HG03439 (cell line): Measurements from ENCODE around the gene ACOD1.
"Not testable (repeated sequence)": the region's sequence is repeated elsewhere in the genome, so short reads cannot be mapped to it uniquely, and the experiment has no call there.

Experiments
- ATAC-seq: cut with Tn5 transposase; IDR thresholded peaks from one replicate; pipeline ENCODE4 v1.9.1; 2021; ENCODE audit warnings: mild to moderate bottlenecking, moderate library complexity; ENCODE audit not compliant: unreplicated experiment

ACOD1 gene

GRCh38 chr13:76950101-76950500 is 1.8 kb downstream of the ACOD1 start:
- ATAC-seq: no peak

DNA sequence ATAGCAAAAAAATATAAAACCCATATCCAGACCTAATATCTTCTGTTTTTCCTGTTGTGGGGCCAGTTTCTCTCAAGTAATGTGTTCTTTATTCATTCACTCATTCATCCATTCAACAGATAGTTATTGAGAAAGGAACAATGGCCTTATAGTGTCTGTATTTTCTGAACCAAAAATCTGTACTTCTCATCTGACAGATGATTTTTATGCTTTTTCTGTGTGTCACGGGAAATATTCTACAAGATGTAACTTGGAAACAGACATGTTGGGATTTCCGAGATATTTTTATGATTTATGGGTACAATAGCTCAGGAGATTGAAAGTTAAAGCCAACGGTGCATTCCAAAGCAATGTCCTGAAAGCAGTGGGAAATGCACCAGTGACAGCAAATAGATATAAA is 5.7 kb downstream of the ACOD1 start:
- ATAC-seq: no peak

GRCh38 chr13:76954538-76954937 is 6.2 kb downstream of the ACOD1 start:
- ATAC-seq: no peak

- no peak for ATAC-seq
Measured at GRCh38 chr13:76955193-76955592, 6.9 kb downstream of the ACOD1 start.

DNA sequence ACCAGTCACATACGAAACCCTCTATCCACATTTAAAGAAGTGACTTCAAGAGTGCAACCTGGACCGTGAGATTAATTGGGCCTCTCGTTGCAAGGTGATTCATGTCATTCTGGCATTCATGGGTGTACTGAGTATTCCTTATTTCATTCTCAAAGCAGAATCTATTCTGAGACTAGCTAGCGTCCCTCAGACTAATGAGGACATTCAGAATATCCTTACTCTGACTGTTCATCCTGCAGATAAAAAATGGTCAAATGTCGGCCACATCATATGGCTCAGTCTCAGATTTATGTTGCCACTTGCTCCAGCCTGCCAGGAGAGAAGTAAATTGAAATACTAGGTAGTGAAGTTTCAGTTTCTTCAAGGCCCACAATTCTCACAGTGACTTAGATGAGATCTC is 7.3 kb downstream of the ACOD1 start:
- ATAC-seq: no peak

DNA sequence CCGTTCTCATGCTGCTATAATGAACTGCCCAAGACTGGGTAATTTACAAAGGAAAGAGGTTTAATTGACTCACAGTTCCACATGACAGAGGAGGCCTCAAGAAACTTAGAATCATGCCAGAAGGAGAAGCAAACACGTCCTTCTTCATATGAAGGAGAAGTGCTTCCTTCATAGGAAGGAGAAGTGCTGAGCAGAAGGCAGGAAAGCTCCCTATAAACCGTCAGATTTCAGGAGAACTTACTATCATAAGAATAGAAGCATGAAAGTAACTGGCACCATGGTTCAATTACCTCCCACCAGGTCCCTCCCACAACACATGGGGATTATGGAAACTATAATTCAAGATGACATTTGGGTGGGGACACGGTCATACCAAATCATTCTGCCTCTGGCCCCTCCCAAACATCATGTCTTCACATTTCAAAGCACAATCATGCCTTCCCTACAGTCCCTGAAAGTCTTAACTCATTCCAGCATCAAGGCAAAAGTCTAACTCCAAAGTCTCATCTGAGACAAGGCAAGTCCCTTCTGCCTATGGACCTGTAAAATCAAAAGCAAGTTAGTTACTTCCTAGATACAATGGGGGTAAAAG is 10.6 kb downstream of the ACOD1 start:
- ATAC-seq: no peak

DNA sequence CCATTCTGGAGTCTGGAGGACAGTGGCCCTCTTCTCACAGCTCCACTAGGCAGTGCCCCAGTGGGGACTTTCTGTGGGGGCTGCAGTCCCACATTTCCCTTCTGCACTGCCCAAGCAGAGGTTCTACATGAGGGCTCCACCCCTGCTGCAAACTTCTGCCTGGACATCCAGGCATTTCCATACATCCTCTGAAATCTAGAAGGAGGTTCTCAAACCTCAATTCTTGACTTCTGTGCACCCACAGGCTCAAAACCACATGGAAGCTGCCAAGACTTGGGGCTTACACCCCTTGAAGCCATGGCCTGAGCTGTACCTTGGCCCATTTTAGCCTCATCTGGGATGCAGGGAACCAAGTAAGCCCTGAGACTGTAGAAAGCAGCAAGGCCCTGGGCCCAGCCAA is 11.4 kb downstream of the ACOD1 start:
- ATAC-seq: not testable (repeated sequence)

- ATAC-seq: no peak
Measured at GRCh38 chr13:76965759-76966421, 17.6 kb downstream of the ACOD1 start.

GRCh38 chr13:76967031-76967430 is 18.7 kb downstream of the ACOD1 start:
- ATAC-seq: no peak

DNA sequence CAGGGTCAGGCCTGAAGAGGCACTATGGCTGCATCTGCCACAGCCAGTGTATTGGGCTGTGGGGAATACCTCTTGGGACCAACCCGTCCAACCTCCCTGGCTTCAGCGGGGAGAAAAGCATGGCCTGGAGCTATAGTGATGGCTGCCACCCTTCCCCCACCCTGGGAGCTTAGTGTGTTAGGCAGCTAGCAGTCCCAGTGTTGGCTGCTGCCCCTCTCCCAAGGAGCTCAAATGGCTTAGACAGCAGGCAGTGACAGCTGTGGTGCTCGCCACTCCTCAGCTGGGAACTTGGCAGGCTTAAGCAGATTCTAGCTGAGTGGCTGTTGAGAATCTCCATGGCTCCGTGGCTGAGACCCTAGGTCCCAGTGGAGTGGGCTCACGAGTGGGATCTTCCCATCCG is 19.7 kb downstream of the ACOD1 start:
- no peak for ATAC-seq

GRCh38 chr13:76969488-76970365 is 21.4 kb downstream of the ACOD1 start:
- ATAC-seq: no peak

- peak; percentile 60 for ATAC-seq
Measured at GRCh38 chr13:76971215-76971614, 22.9 kb downstream of the ACOD1 start.

- no peak for ATAC-seq
Measured at GRCh38 chr13:76971851-76972829, 23.8 kb downstream of the ACOD1 start.

- ATAC-seq: no peak
Measured at GRCh38 chr13:76973920-76974617, 25.8 kb downstream of the ACOD1 start.

DNA sequence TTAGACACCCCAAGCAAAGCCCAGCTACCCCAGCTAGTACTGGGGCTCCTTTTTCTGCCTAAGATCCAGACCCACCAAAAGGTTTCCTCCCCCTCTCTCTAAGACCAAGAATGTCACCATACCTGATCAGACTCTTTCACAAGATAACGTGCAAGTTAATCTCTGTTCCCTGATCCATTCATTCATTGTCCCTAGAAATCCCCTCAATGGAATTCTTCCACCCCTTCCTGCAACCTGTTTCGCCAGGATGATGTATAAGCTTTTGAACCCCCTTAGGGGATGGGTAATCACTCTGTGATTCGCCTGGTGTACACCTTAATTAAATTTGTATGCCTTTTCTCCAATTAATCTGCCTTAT is 26.3 kb downstream of the ACOD1 start:
- ATAC-seq: no peak

DNA sequence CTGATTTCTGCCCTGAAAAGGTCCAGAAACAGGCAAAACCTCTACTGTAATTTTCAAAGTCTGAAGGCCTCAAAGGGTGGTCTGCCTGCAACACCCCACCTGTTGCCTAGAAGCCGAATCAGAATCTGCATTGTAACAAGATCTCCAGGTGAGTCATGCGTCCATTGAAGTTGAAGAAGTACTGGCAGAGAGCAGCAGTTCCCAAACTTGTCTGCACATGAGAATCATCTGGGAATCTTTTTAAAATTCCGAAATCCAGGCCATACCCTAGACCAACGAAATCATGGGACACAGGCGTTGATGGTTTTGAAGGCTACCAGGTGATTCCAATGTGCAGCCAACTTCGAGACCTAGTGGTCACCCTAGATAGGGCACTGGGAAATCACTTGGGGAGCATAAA is 27.6 kb downstream of the ACOD1 start:
- ATAC-seq: no peak

DNA sequence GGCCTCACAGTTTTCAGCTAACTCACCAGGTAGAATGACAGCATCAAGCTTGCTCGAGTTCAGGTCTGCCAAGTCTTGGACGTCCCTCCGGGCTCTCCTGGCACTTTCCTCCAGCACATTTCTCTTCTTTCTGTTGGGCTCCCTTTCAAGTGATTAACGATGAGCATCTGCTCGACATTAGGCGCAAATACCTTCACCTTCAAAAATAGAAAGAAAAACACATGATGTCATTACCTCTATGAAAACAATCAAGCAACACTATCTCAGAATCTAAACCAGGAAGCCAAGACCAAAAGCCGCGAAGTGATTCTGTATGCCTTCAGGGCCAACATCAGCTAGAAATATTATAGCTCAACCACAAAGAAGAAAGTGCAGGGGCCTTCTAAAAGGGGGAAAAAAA is 28.2 kb downstream of the ACOD1 start:
- no peak for ATAC-seq

DNA sequence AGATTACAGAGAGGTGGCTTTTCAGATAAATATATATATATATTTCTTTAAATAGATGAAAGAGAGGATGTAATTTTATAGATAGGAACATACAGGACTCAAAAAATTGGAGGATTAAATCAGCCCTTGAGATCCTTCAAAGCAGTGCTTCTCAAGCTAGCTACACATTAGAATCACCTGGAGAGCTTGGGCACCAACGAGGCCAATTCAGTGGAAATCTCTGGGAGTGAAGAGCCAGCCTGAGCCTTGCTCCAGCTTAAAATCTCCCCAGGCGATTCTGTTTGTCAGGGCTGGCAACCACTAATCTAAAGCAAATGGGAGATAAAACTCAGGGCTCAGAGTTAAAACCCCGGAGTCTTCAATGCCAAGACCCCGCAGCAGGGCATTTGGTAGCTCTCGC is 28.6 kb downstream of the ACOD1 start:
- no peak for ATAC-seq

- ATAC-seq: peak; percentile 99
Measured at GRCh38 chr13:76980075-76980718, 31.9 kb downstream of the ACOD1 start.

DNA sequence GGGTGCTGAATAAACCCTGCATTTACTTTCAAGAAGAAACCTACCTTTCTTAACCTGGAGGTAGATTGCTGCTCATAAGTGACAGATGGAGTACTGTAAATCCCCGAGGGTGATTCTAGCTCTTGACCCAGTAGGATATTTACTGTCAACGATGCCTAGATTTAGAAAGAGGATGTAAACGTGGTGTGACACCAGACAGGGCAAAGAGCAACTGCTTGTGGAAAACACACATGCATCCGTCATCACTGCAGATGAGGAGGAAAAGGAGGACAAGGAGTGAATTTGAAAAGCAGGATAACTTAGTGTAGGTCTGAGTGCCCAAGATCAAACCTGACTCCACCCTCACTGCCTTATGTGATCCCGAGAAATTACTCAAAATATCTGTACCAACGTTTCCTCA is 33.8 kb downstream of the ACOD1 start:
- no peak for ATAC-seq
